Measurements from ENCODE around the gene HTT. TPM values are rescaled to one million over a fixed set of nuclear protein-coding genes. Genes with fewer than 3 reads are reported as not detected.

HTT gene
- total RNA-seq, 6 donors from 2014 or later = 55.4 to 170 (median 81.5) TPM

GRCh38 chr4:3208826-3209225, 134.3 kb downstream of the HTT start:
- DNase-seq (no peak), ATAC-seq (ENCODE audit: low FRiP score in 2 of 2) (peak in 1 of 2 donors; percentile 16)
- H3K27me3 ChIP-seq = no peaks in the 10 kb centered on the region
- H3K27ac ChIP-seq = no peak overlapping the region
- no peak overlapping the region for H3K4me3 ChIP-seq
- H3K36me3 ChIP-seq = peaks cover 35 to 72% (median 55%) of the 10 kb centered on the region in 4 donors
- TF ChIP-seq, protein P1, sequence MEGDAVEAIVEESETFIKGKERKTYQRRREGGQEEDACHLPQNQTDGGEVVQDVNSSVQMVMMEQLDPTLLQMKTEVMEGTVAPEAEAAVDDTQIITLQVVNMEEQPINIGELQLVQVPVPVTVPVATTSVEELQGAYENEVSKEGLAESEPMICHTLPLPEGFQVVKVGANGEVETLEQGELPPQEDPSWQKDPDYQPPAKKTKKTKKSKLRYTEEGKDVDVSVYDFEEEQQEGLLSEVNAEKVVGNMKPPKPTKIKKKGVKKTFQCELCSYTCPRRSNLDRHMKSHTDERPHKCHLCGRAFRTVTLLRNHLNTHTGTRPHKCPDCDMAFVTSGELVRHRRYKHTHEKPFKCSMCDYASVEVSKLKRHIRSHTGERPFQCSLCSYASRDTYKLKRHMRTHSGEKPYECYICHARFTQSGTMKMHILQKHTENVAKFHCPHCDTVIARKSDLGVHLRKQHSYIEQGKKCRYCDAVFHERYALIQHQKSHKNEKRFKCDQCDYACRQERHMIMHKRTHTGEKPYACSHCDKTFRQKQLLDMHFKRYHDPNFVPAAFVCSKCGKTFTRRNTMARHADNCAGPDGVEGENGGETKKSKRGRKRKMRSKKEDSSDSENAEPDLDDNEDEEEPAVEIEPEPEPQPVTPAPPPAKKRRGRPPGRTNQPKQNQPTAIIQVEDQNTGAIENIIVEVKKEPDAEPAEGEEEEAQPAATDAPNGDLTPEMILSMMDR (IDR thresholded peaks at IDR 0.05) = no peak
- TF ChIP-seq POLR2A (IDR thresholded peaks at IDR 0.05) (no peak), EP300 (IDR thresholded peaks at IDR 0.05) (no peak), POLR2AphosphoS5 (IDR thresholded peaks at IDR 0.05) (no peak)
- WGBS, 2 donors = 96 to 98% methylated on average over 14 of the region's 14 CpGs
- H3K4me1 ChIP-seq = peaks cover 12 to 25% (median 19%) of the 10 kb centered on the region in 4 donors
- no peaks in the 10 kb centered on the region for H3K9me3 ChIP-seq

DNA sequence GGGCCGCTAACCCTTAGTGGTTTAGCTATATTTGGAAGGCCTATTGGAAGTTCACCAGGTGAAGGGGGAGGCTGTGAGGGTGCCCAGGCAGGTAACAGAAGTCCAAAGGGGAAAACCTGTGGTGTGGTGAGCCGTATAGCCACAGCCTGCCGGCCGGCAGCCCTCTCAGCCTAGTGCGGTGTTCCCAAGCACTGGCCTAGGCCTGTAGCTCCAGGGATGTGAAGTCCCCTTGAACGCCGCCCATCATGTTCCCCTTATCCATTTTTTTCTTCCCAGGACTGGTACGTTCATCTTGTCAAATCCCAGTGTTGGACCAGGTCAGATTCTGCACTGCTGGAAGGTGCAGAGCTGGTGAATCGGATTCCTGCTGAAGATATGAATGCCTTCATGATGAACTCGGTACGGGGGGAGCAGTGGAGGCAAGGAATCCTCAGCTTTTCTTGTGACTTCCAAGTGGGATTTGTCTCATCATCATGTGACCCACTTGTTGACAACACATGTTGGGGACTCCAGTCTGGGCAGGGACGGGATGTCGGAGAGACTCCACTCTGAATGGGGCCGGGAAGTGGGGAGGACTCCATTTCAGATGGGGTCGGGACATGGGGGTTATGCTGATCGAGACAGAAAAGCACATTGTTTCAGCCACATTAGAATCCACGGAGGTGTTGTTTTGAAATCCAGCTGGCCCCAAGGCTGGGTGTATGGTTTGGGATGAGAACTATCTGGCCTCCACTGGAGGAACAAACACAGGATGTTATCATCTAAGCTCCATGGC, 135.3 kb downstream of the HTT start:
- peaks cover 34 to 81% (median 60%) of the 10 kb centered on the region in 4 donors for H3K36me3 ChIP-seq
- WGBS, 2 donors = 92 to 96% methylated on average over 16 to 17 of the region's 17 CpGs
- no peaks in the 10 kb centered on the region for H3K9me3 ChIP-seq
- no peak overlapping the region for H3K4me3 ChIP-seq
- no peaks in the 10 kb centered on the region for H3K27me3 ChIP-seq
- no peak for ATAC-seq (ENCODE audit: low FRiP score in 2 of 2)
- peaks cover 7 to 17% (median 14%) of the 10 kb centered on the region in 4 donors for H3K4me1 ChIP-seq
- TF ChIP-seq POLR2AphosphoS5 (IDR thresholded peaks at IDR 0.05) (no peak), EP300 (IDR thresholded peaks at IDR 0.05) (no peak), POLR2A (IDR thresholded peaks at IDR 0.05) (no peak)
- TF ChIP-seq, protein P1 (IDR thresholded peaks at IDR 0.05) = no peak
- DNase-seq = no peak
- H3K27ac ChIP-seq = no peak overlapping the region

GRCh38 chr4:3210467-3210866, 136.0 kb downstream of the HTT start:
- ATAC-seq (ENCODE audit: low FRiP score in 2 of 2) = no peak
- TF ChIP-seq, protein P1 (IDR thresholded peaks at IDR 0.05) = no peak
- TF ChIP-seq POLR2AphosphoS5 (IDR thresholded peaks at IDR 0.05) = no peak
- no peak for TF ChIP-seq POLR2A (IDR thresholded peaks at IDR 0.05)
- TF ChIP-seq EP300 (IDR thresholded peaks at IDR 0.05) = no peak
- H3K36me3 ChIP-seq = peaks cover 34 to 88% (median 67%) of the 10 kb centered on the region in 4 donors
- H3K4me1 ChIP-seq = peaks cover 5 to 17% (median 13%) of the 10 kb centered on the region in 4 donors
- H3K4me3 ChIP-seq = no peak overlapping the region
- 90 to 91% methylated on average over 6 of the region's 6 CpGs for WGBS, 2 donors
- H3K27me3 ChIP-seq = no peaks in the 10 kb centered on the region
- no peaks in the 10 kb centered on the region for H3K9me3 ChIP-seq
- no peak overlapping the region for H3K27ac ChIP-seq
- DNase-seq = peak in 1 of 2 donors; percentile 6

- Histone ChIP-seq H3K36me3 (peaks cover 34 to 89% (median 72%) of the 10 kb centered on the region in 4 donors), H3K4me1 (peaks cover 5 to 16% (median 13%) of the 10 kb centered on the region in 4 donors), H3K9me3 (no peaks in the 10 kb centered on the region), H3K27ac (no peak overlapping the region), H3K4me3 (no peak overlapping the region), H3K27me3 (no peaks in the 10 kb centered on the region)
- 96 to 97% methylated on average over 8 of the region's 8 CpGs for WGBS, 2 donors
- no peak for TF ChIP-seq POLR2AphosphoS5 (IDR thresholded peaks at IDR 0.05)
- no peak for TF ChIP-seq EP300 (IDR thresholded peaks at IDR 0.05)
- TF ChIP-seq, protein P1 (IDR thresholded peaks at IDR 0.05) = no peak
- TF ChIP-seq POLR2A (IDR thresholded peaks at IDR 0.05) = no peak
- DNase-seq = peak in 1 of 2 donors; percentile 6
- no peak for ATAC-seq (ENCODE audit: low FRiP score in 2 of 2)
Measured at GRCh38 chr4:3211866-3212265, 137.4 kb downstream of the HTT start.

Data from upper lobe of left lung (tissue), 6 donors.